HEK293T (cell line): ENCODE results near the gene ZNF330.

Source experiments
- CTCF ChIA-PET: fragments of 350-600 bp; formaldehyde crosslinking; extraction: SDS; loops from one replicate; lab custom pipeline; 2021; ENCODE audit warnings: antibody characterized with exemption, inconsistent platforms; lab: Yijun Ruan, JAX
- POLR2A ChIA-PET: fragments of 350-600 bp; formaldehyde crosslinking; extraction: SDS; loops from one replicate; lab custom pipeline; 2020; ENCODE audit warnings: antibody characterized with exemption, inconsistent platforms; lab: Yijun Ruan, JAX
- DNase-seq: peaks from one replicate; pipeline ENCODE4 v3.0.0; 2012; ENCODE audit warnings: mixed read lengths; ENCODE audit errors: extremely low spot score
- ARNT ChIP-seq: fragments of 450-650 bp; IDR thresholded peaks from 2 replicates; pipeline ENCODE4 v1.6.1; 2017; ENCODE audit warnings: mild to moderate bottlenecking
- BHLHE40 ChIP-seq: fragments of 450-650 bp; IDR thresholded peaks from 2 replicates; pipeline ENCODE4 v1.6.1; 2016; ENCODE audit warnings: mild to moderate bottlenecking, moderate library complexity, borderline replicate concordance
- CTBP1 ChIP-seq: fragments of 450-650 bp; IDR thresholded peaks from 2 replicates; pipeline ENCODE4 v1.6.1; 2016; ENCODE audit warnings: borderline replicate concordance
- ELF4 ChIP-seq: fragments of 450-650 bp; IDR thresholded peaks from 2 replicates; pipeline ENCODE4 v1.6.1; 2017; ENCODE audit warnings: antibody characterized with exemption
- FOXA1 ChIP-seq: fragments of 450-650 bp; IDR thresholded peaks from 2 replicates; pipeline ENCODE4 v1.6.1; 2016; ENCODE audit warnings: mild to moderate bottlenecking
- FOXK2 ChIP-seq: fragments of 450-650 bp; IDR thresholded peaks from 2 replicates; pipeline ENCODE4 v1.6.1; 2016; ENCODE audit warnings: mild to moderate bottlenecking
- FOXM1 ChIP-seq: fragments of 450-650 bp; IDR thresholded peaks from 2 replicates; pipeline ENCODE4 v1.6.1; 2017; ENCODE audit warnings: mild to moderate bottlenecking, borderline replicate concordance
- HDGF ChIP-seq: fragments of 450-650 bp; IDR thresholded peaks from 2 replicates; pipeline ENCODE4 v1.6.1; 2017; ENCODE audit warnings: antibody characterized with exemption, borderline replicate concordance
- L3MBTL2 ChIP-seq: fragments of 450-650 bp; conservative IDR thresholded peaks from 2 replicates; pipeline ENCODE4 v1.6.1; 2016; ENCODE audit warnings: mild to moderate bottlenecking
- LEF1 ChIP-seq: fragments of 450-650 bp; IDR thresholded peaks from 2 replicates; pipeline ENCODE4 v1.6.1; 2017; ENCODE audit warnings: mild to moderate bottlenecking, borderline replicate concordance
- NFRKB ChIP-seq: fragments of 450-650 bp; IDR thresholded peaks from 2 replicates; pipeline ENCODE4 v1.6.1; 2016; ENCODE audit warnings: mild to moderate bottlenecking, moderate library complexity
- PKNOX1 ChIP-seq: fragments of 450-650 bp; IDR thresholded peaks from 2 replicates; pipeline ENCODE4 v1.6.1; 2016
- SP1 ChIP-seq: fragments of 450-650 bp; IDR thresholded peaks from 2 replicates; pipeline ENCODE4 v1.6.1; 2017
- SUZ12 ChIP-seq: fragments of 450-650 bp; IDR thresholded peaks from 2 replicates; pipeline ENCODE4 v1.6.1; 2016; ENCODE audit warnings: mild to moderate bottlenecking
- TARDBP ChIP-seq: fragments of 450-650 bp; IDR thresholded peaks from 2 replicates; pipeline ENCODE4 v1.6.1; 2016
- ZNF384 ChIP-seq: fragments of 450-650 bp; IDR thresholded peaks from 2 replicates; pipeline ENCODE4 v1.6.1; 2016

The ZNF330 gene

DNA sequence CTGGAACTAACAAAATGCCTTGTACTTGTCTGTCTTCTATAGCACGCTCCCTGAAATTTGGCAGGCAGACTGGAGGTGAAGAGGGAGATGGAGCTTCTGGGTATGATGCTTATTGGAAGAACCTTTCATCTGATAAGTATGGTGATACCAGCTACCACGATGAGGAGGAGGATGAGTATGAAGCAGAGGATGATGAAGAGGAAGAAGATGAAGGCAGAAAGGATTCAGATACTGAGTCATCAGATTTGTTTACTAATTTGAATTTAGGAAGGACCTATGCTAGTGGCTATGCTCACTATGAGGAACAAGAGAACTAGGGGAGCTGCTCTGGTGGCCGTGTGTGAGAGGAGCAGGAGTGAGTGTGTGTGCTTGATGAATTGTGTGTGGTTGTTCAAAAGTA lies 13.0 kb downstream of the ZNF330 start:
- CTCF ChIA-PET: no interaction called here
- no peak for DNase-seq
- TF ChIP-seq FOXA1 (no peak), FOXM1 (no peak), SP1 (no peak), PKNOX1 (no peak), ARNT (no peak), LEF1 (no peak)
- POLR2A ChIA-PET: no interaction called here

- POLR2A ChIA-PET: no interaction called here
These were observed 17.5 kb downstream of the ZNF330 start for GRCh38 chr4:141238186-141238585.

DNA sequence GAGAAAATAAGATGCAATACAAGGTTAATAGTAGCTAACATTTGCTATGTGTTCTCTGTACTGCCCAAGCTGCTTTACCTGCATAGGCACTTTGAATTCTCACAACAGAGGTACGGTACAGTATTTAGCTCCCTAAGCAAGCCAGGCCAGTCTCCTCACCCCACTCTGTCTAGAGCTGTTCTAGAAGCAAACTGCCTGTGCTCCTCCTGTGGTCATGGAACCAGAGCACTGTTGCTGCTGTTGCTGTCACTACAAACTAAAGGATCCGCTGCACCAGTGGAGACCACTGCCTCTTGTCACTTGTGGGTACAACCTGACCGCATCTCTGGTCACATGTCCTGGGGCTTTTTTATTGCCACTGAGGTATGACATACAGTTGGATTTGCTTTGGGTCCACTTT lies 19.6 kb downstream of the ZNF330 start:
- ChIA-PET POLR2A (interaction anchor here (0.9 kb wide), 1 partner anchor 107 kb away, joined by 3 read pairs; the partner anchor contains the start of gene RNF150), CTCF (interaction anchor here (0.6 kb wide), 1 partner anchor 22 kb away, joined by 4 read pairs; no protein-coding TSS in a partner anchor)
- TF ChIP-seq FOXA1 (no peak), L3MBTL2 (no peak), ARNT (no peak)
- no peak for DNase-seq

More at GRCh38 chr4:141238186-141238585, 17.5 kb downstream of the ZNF330 start:
- TF ChIP-seq ELF4: no peak
- TF ChIP-seq TARDBP: no peak
- no peak for TF ChIP-seq ARNT
- TF ChIP-seq CTBP1: no peak
- CTCF ChIA-PET: no interaction called here
- DNase-seq: no peak

GRCh38 chr4:141240671-141241070 lies 20.0 kb downstream of the ZNF330 start:
- CTCF ChIA-PET: no interaction called here
- POLR2A ChIA-PET: no interaction called here
- DNase-seq: no peak
- TF ChIP-seq BHLHE40: no peak
- TF ChIP-seq HDGF: no peak
- TF ChIP-seq SUZ12: no peak

GRCh38 chr4:141241986-141242385 lies 21.3 kb downstream of the ZNF330 start:
- POLR2A ChIA-PET: no interaction called here
- TF ChIP-seq ELF4 (no peak), SP1 (no peak), BHLHE40 (no peak), CTBP1 (no peak), ARNT (no peak), ZNF384 (no peak), FOXA1 (no peak), FOXK2 (no peak), SUZ12 (no peak), TARDBP (no peak), PKNOX1 (no peak), NFRKB (no peak), L3MBTL2 (no peak), HDGF (no peak), FOXM1 (no peak), LEF1 (no peak)
- CTCF ChIA-PET: no interaction called here
- DNase-seq: no peak

- CTCF ChIA-PET: no interaction called here
- POLR2A ChIA-PET: no interaction called here
- DNase-seq: no peak
- TF ChIP-seq FOXA1: no peak
- TF ChIP-seq ARNT: no peak
- no peak for TF ChIP-seq ELF4
- no peak for TF ChIP-seq ZNF384
- TF ChIP-seq PKNOX1: no peak
- no peak for TF ChIP-seq BHLHE40
These were observed 23.7 kb downstream of the ZNF330 start for GRCh38 chr4:141244419-141244818.

- POLR2A ChIA-PET: no interaction called here
- CTCF ChIA-PET: interaction anchor here (0.7 kb wide), 1 partner anchor 343 kb away, joined by 3 read pairs; no protein-coding TSS in a partner anchor
- TF ChIP-seq LEF1 (no peak), BHLHE40 (no peak), ELF4 (no peak), TARDBP (no peak), L3MBTL2 (no peak), FOXM1 (no peak), SP1 (no peak), CTBP1 (no peak), ZNF384 (no peak), ARNT (no peak), FOXK2 (no peak), FOXA1 (no peak), HDGF (no peak), PKNOX1 (no peak), SUZ12 (no peak), NFRKB (no peak)
- no peak for DNase-seq
These were observed 25.5 kb downstream of the ZNF330 start for GRCh38 chr4:141246243-141246642.
